Naive B cell (primary cell): ENCODE data around the gene KRI1. TPM values are rescaled to one million over a fixed set of nuclear protein-coding genes. Genes with fewer than 3 reads are reported as not detected.
A peak's percentile ranks its signal among the peaks of the same experiment; 100 is the strongest.

Source experiments
- ATAC-seq, 2 donors: fragments of 150-1000 bp; cut with Tn5 transposase; 2 replicates each; pipeline ENCODE4 v1.10.0; 2021; ENCODE audit warnings: low read depth in 2 of 2, mild to moderate bottlenecking in 2 of 2, moderate library complexity in 2 of 2
- DNase-seq: peaks from one replicate; pipeline ENCODE4 v3.0.0; 2022
- H3K27ac Mint-ChIP-seq, 6 donors: one replicate each; pipeline ENCODE4 v1.8.0; 2020 to 2022; ENCODE audit warnings: mild to moderate bottlenecking in 6 of 6, mixed read lengths in 6 of 6, moderate library complexity in 5 of 6, inconsistent platforms in 2 of 6
- H3K27me3 Mint-ChIP-seq, 3 donors: one replicate each; pipeline ENCODE4 v1.8.0; 2021 to 2022; ENCODE audit warnings: mixed read lengths in 3 of 3, mild to moderate bottlenecking in 1 of 3
- H3K36me3 Mint-ChIP-seq, 2 donors: one replicate each; pipeline ENCODE4 v1.8.0; 2020 to 2022; ENCODE audit warnings: mixed read lengths in 2 of 2, inconsistent platforms in 1 of 2, mild to moderate bottlenecking in 1 of 2
- H3K4me1 Mint-ChIP-seq, 3 donors: one replicate each; pipeline ENCODE4 v1.8.0; 2020 to 2022; ENCODE audit warnings: mixed read lengths in 3 of 3, inconsistent platforms in 1 of 3, mild to moderate bottlenecking in 1 of 3, moderate library complexity in 1 of 3
- H3K4me3 Mint-ChIP-seq, 8 donors: one replicate each; pipeline ENCODE4 v1.8.0; 2020 to 2022; ENCODE audit warnings: mild to moderate bottlenecking in 8 of 8, mixed read lengths in 8 of 8, moderate library complexity in 8 of 8, inconsistent platforms in 2 of 8
- H3K9me3 Mint-ChIP-seq, 7 donors: one replicate each; pipeline ENCODE4 v1.8.0; 2020 to 2022; ENCODE audit warnings: mixed read lengths in 7 of 7, mild to moderate bottlenecking in 5 of 7, inconsistent platforms in 2 of 7, moderate library complexity in 1 of 7
- polyA plus RNA-seq, 6 donors: library from polyadenylated mRNA; unstranded; fragments of 300-500 nt; fragmentation: Illumina TruSeq; gene quantifications; one replicate each; pipeline ENCODE4 v1.2.3, GENCODE V29; 2021; ENCODE audit warnings: low read depth in 6 of 6

The KRI1 gene
- 10 to 100 TPM; 10.6 to 47.6 (median 16.5) TPM for polyA plus RNA-seq

GRCh38 chr19:10565567-10566407 is at the start of gene KRI1:
Gene KRI1, minus strand, starts transcription at chr19:10566010. Its CDS starts 11 bp downstream, at chr19:10565999.
- DNase-seq = peak; percentile 100
- peak; percentile 51 to 57 for ATAC-seq
- Mint-ChIP-seq H3K27ac (peak within 1 kb of the TSS; percentile 94 to 100 (median 99)), H3K36me3 (no peaks in the 10 kb centered on the region), H3K9me3 (no peaks in the 10 kb centered on the region), H3K27me3 (no peaks in the 10 kb centered on the region), H3K4me1 (peaks cover 40 to 53% (median 42%) of the 10 kb centered on the region in 3 donors), H3K4me3 (peak within 1 kb of the TSS; percentile 86 to 100 (median 96))

GRCh38 chr19:10612499-10613119 is 46.8 kb upstream of the KRI1 start:
- H3K27me3 Mint-ChIP-seq = no peaks in the 10 kb centered on the region
- no peak for ATAC-seq
- peak overlapping the region in 5 of 8 donors; percentile 20 to 68 (median 47) for H3K4me3 Mint-ChIP-seq
- H3K27ac Mint-ChIP-seq = peak overlapping the region in 5 of 6 donors; percentile 19 to 95 (median 41)
- H3K36me3 Mint-ChIP-seq = no peaks in the 10 kb centered on the region
- no peak for DNase-seq
- no peaks in the 10 kb centered on the region for H3K9me3 Mint-ChIP-seq
- peaks cover 19 to 70% (median 32%) of the 10 kb centered on the region in 3 donors for H3K4me1 Mint-ChIP-seq

GRCh38 chr19:10611907-10612306 is 46.1 kb upstream of the KRI1 start:
- Mint-ChIP-seq H3K27ac (peak overlapping the region in 3 of 6 donors; percentile 22 to 36 (median 29)), H3K4me3 (peak overlapping the region in 2 of 8 donors; percentile 16 to 37), H3K9me3 (no peaks in the 10 kb centered on the region), H3K27me3 (no peaks in the 10 kb centered on the region), H3K4me1 (peaks cover 14 to 68% (median 30%) of the 10 kb centered on the region in 3 donors), H3K36me3 (no peaks in the 10 kb centered on the region)
- ATAC-seq (no peak), DNase-seq (no peak)

- H3K36me3 Mint-ChIP-seq = peaks cover 0 to 8% of the 10 kb centered on the region in 2 donors
- H3K4me1 Mint-ChIP-seq = peaks cover 20 to 71% (median 37%) of the 10 kb centered on the region in 3 donors
- DNase-seq (no peak), ATAC-seq (peak; percentile 19 to 26)
- H3K27me3 Mint-ChIP-seq = no peaks in the 10 kb centered on the region
- no peaks in the 10 kb centered on the region for H3K9me3 Mint-ChIP-seq
- H3K4me3 Mint-ChIP-seq = peak overlapping the region; percentile 88 to 100 (median 99)
- H3K27ac Mint-ChIP-seq = peak overlapping the region; percentile 97 to 100 (median 100)
Measured at GRCh38 chr19:10604460-10604980, 38.7 kb upstream of the KRI1 start.

- Mint-ChIP-seq H3K4me1 (peaks cover 20 to 66% (median 37%) of the 10 kb centered on the region in 3 donors), H3K9me3 (no peaks in the 10 kb centered on the region)
Measured at GRCh38 chr19:10603873-10604459, 38.2 kb upstream of the KRI1 start.

GRCh38 chr19:10603084-10603872 is 37.5 kb upstream of the KRI1 start:
- DNase-seq (peak; percentile 87), ATAC-seq (peak; percentile 53 to 56)
- no peaks in the 10 kb centered on the region for H3K9me3 Mint-ChIP-seq
- H3K4me3 Mint-ChIP-seq = peak overlapping the region; percentile 88 to 100 (median 99)
- peaks cover 0 to 8% of the 10 kb centered on the region in 2 donors for H3K36me3 Mint-ChIP-seq
- H3K27ac Mint-ChIP-seq = peak overlapping the region; percentile 97 to 100 (median 100)
- peaks cover 20 to 61% (median 37%) of the 10 kb centered on the region in 3 donors for H3K4me1 Mint-ChIP-seq
- H3K27me3 Mint-ChIP-seq = no peaks in the 10 kb centered on the region

More at GRCh38 chr19:10603873-10604459, 38.2 kb upstream of the KRI1 start:
- DNase-seq (peak; percentile 76), ATAC-seq (peak; percentile 51 to 56)
- H3K27ac Mint-ChIP-seq = peak overlapping the region; percentile 97 to 100 (median 100)
- H3K4me3 Mint-ChIP-seq = peak overlapping the region; percentile 88 to 100 (median 99)
- H3K27me3 Mint-ChIP-seq = no peaks in the 10 kb centered on the region
- H3K36me3 Mint-ChIP-seq = peaks cover 0 to 8% of the 10 kb centered on the region in 2 donors

GRCh38 chr19:10602330-10603083 is 36.7 kb upstream of the KRI1 start:
- H3K27ac Mint-ChIP-seq = peak overlapping the region; percentile 97 to 100 (median 100)
- H3K4me1 Mint-ChIP-seq = peaks cover 24 to 62% (median 44%) of the 10 kb centered on the region in 3 donors
- ATAC-seq = peak; percentile 61 to 68
- H3K36me3 Mint-ChIP-seq = peaks cover 0 to 8% of the 10 kb centered on the region in 2 donors
- peak overlapping the region; percentile 88 to 100 (median 99) for H3K4me3 Mint-ChIP-seq
- no peaks in the 10 kb centered on the region for H3K27me3 Mint-ChIP-seq
- peak; percentile 82 for DNase-seq
- no peaks in the 10 kb centered on the region for H3K9me3 Mint-ChIP-seq

GRCh38 chr19:10601999-10602329 is 36.2 kb upstream of the KRI1 start:
- no peak for ATAC-seq
- DNase-seq = no peak
- Mint-ChIP-seq H3K27ac (peak overlapping the region in 5 of 6 donors; percentile 33 to 100 (median 87)), H3K27me3 (no peaks in the 10 kb centered on the region), H3K4me1 (peaks cover 27 to 60% (median 45%) of the 10 kb centered on the region in 3 donors), H3K36me3 (peaks cover 0 to 8% of the 10 kb centered on the region in 2 donors), H3K9me3 (no peaks in the 10 kb centered on the region), H3K4me3 (peak overlapping the region; percentile 75 to 98 (median 78))

- ATAC-seq (no peak), DNase-seq (no peak)
- Mint-ChIP-seq H3K36me3 (peaks cover 0 to 8% of the 10 kb centered on the region in 2 donors), H3K27me3 (no peaks in the 10 kb centered on the region), H3K4me1 (peaks cover 39 to 63% (median 57%) of the 10 kb centered on the region in 3 donors), H3K9me3 (no peaks in the 10 kb centered on the region), H3K4me3 (peak overlapping the region in 3 of 8 donors; percentile 57 to 75 (median 70)), H3K27ac (peak overlapping the region in 2 of 6 donors; percentile 28 to 87)
Measured at GRCh38 chr19:10600149-10600548, 34.3 kb upstream of the KRI1 start.

GRCh38 chr19:10593820-10594637 is 28.2 kb upstream of the KRI1 start:
- no peaks in the 10 kb centered on the region for H3K27me3 Mint-ChIP-seq
- H3K4me1 Mint-ChIP-seq = peaks cover 28 to 44% (median 40%) of the 10 kb centered on the region in 3 donors
- H3K9me3 Mint-ChIP-seq = no peaks in the 10 kb centered on the region
- peak overlapping the region; percentile 30 to 94 (median 80) for H3K27ac Mint-ChIP-seq
- H3K36me3 Mint-ChIP-seq = no peaks in the 10 kb centered on the region
- peak; percentile 44 to 52 for ATAC-seq
- DNase-seq = peak; percentile 52
- H3K4me3 Mint-ChIP-seq = peak overlapping the region; percentile 44 to 91 (median 73)

- Mint-ChIP-seq H3K9me3 (no peaks in the 10 kb centered on the region), H3K4me1 (peaks cover 27 to 43% (median 38%) of the 10 kb centered on the region in 3 donors), H3K27ac (no peak overlapping the region), H3K36me3 (no peaks in the 10 kb centered on the region), H3K4me3 (no peak overlapping the region), H3K27me3 (peaks cover 0 to under 1% (median 0%) of the 10 kb centered on the region in 3 donors)
- no peak for ATAC-seq
- DNase-seq = no peak
Measured at GRCh38 chr19:10593148-10593547, 27.3 kb upstream of the KRI1 start.
